ENCODE data around the gene TMEM203. TPM values are rescaled to one million over a fixed set of nuclear protein-coding genes. Genes with fewer than 3 reads are reported as not detected.

The TMEM203 gene
- 10 to 100 TPM; 33.0 to 38.2 (median 35.0) TPM for polyA plus RNA-seq
- long read RNA-seq, donor 1, transcript TMEM203-201 (1 exons, 1,557 nt), result major isoform, 51 of 51 reads
- long read RNA-seq, donor 1, partial matches to known transcripts, result 0 of 51 reads
- long read RNA-seq, donor 1, other reads (novel, unspliced or antisense), result 0 of 51 reads
- long read RNA-seq, donor 2, transcript TMEM203-201 (1 exons, 1,557 nt), result major isoform, 18 of 18 reads
- long read RNA-seq, donor 2, partial matches to known transcripts, result 0 of 18 reads
- long read RNA-seq, donor 2, other reads (novel, unspliced or antisense), result 0 of 18 reads
- long read RNA-seq, donor 3, transcript TMEM203-201 (1 exons, 1,557 nt), result major isoform, 25 of 25 reads
- long read RNA-seq, donor 3, partial matches to known transcripts, result 0 of 25 reads
- long read RNA-seq, donor 3, other reads (novel, unspliced or antisense), result 0 of 25 reads
- long read RNA-seq, donor 4, partial matches to known transcripts, result 0 of 1 reads
- long read RNA-seq, donor 4, other reads (novel, unspliced or antisense), result 0 of 1 reads
- long read RNA-seq, donor 5, transcript TMEM203-201 (1 exons, 1,557 nt), result major isoform, 13 of 13 reads
- long read RNA-seq, donor 5, partial matches to known transcripts, result 0 of 13 reads
- long read RNA-seq, donor 5, other reads (novel, unspliced or antisense), result 0 of 13 reads
- long read RNA-seq, donor 6, transcript TMEM203-201 (1 exons, 1,557 nt), result major isoform, 25 of 25 reads
- long read RNA-seq, donor 6, partial matches to known transcripts, result 0 of 25 reads
- long read RNA-seq, donor 6, other reads (novel, unspliced or antisense), result 0 of 25 reads
- long read RNA-seq, donor 7, result 0 reads
- long read RNA-seq, donor 8, partial matches to known transcripts, result 0 of 2 reads
- long read RNA-seq, donor 8, other reads (novel, unspliced or antisense), result 0 of 2 reads
- long read RNA-seq, donor 9, partial matches to known transcripts, result 0 of 4 reads
- long read RNA-seq, donor 9, other reads (novel, unspliced or antisense), result 0 of 4 reads
- long read RNA-seq, donor 10, transcript TMEM203-201 (1 exons, 1,557 nt), result major isoform, 36 of 36 reads
- long read RNA-seq, donor 10, partial matches to known transcripts, result 0 of 36 reads
- long read RNA-seq, donor 10, other reads (novel, unspliced or antisense), result 0 of 36 reads

GRCh38 chr9:137205126-137206069 lies at the start of gene TMEM203, which contains the start of gene NDOR1:
TSS of gene TMEM203 (minus strand) at chr9:137205648. CDS start at chr9:137205414, 234 bp downstream.
TSS of gene NDOR1 (plus strand) at chr9:137205700. CDS start at chr9:137205778, 78 bp downstream.
- WGBS, 3 donors, result 0 to 1% (median 1%) methylated on average over 77 to 98 of the region's 98 CpGs

GRCh38 chr9:137254624-137255447 lies 49.4 kb upstream of the TMEM203 start, which contains the start of gene NELFB:
TSS of gene NELFB (plus strand) at chr9:137255327.
- DNase-seq, result peak; percentile 92 to 96
- Histone ChIP-seq H3K27ac (ENCODE audit: low read depth in 1 of 3, low read length in 2 of 3) (peak within 1 kb of the TSS; percentile 79 to 92 (median 89)), H3K27me3 (ENCODE audit: control insufficient read depth in 3 of 3, insufficient read depth in 3 of 3, low read length in 3 of 3) (no peaks in the 10 kb centered on the region), H3K4me3 (ENCODE audit: low read depth in 1 of 3, low read length in 3 of 3) (peak within 1 kb of the TSS; percentile 66 to 92 (median 92)), H3K4me1 (ENCODE audit: control insufficient read depth in 3 of 3, insufficient read depth in 2 of 3, low read depth in 1 of 3, low read length in 2 of 3) (peaks cover 8 to 32% (median 8%) of the 10 kb centered on the region in 3 donors), H3K9me3 (ENCODE audit: control insufficient read depth in 2 of 2, insufficient read depth in 1 of 2, low read depth in 1 of 2, low read length in 1 of 2) (no peaks in the 10 kb centered on the region), H3K36me3 (ENCODE audit: control insufficient read depth in 3 of 3, insufficient read depth in 2 of 3, low read depth in 1 of 3, low read length in 3 of 3) (peaks cover 0 to 31% (median 6%) of the 10 kb centered on the region in 3 donors)
- WGBS, 3 donors, result 1 to 3% (median 1%) methylated on average over 47 to 105 of the region's 105 CpGs
- FAIRE-seq, result no peak

More at GRCh38 chr9:137205126-137206069, at the start of gene TMEM203, which contains the start of gene NDOR1:
- peaks cover 5 to 31% (median 13%) of the 10 kb centered on the region in 3 donors for H3K4me1 ChIP-seq (ENCODE audit: control insufficient read depth in 3 of 3, insufficient read depth in 2 of 3, low read depth in 1 of 3, low read length in 2 of 3)
- peaks cover 0 to 19% (median 0%) of the 10 kb centered on the region in 3 donors for H3K36me3 ChIP-seq (ENCODE audit: control insufficient read depth in 3 of 3, insufficient read depth in 2 of 3, low read depth in 1 of 3, low read length in 3 of 3)
- DNase-seq (peak; percentile 86 to 97), FAIRE-seq (no peak)
- peak within 1 kb of the TSS; percentile 87 to 95 (median 91) for H3K4me3 ChIP-seq (ENCODE audit: low read depth in 1 of 3, low read length in 3 of 3)
- no peaks in the 10 kb centered on the region for H3K27me3 ChIP-seq (ENCODE audit: control insufficient read depth in 3 of 3, insufficient read depth in 3 of 3, low read length in 3 of 3)
- peak within 1 kb of the TSS; percentile 67 to 92 (median 92) for H3K27ac ChIP-seq (ENCODE audit: low read depth in 1 of 3, low read length in 2 of 3)
- H3K9me3 ChIP-seq (ENCODE audit: control insufficient read depth in 2 of 2, insufficient read depth in 1 of 2, low read depth in 1 of 2, low read length in 1 of 2), result no peaks in the 10 kb centered on the region

- Histone ChIP-seq H3K36me3 (ENCODE audit: control insufficient read depth in 3 of 3, insufficient read depth in 2 of 3, low read depth in 1 of 3, low read length in 3 of 3) (peaks cover 0 to 27% (median 3%) of the 10 kb centered on the region in 3 donors), H3K27me3 (ENCODE audit: control insufficient read depth in 3 of 3, insufficient read depth in 3 of 3, low read length in 3 of 3) (no peaks in the 10 kb centered on the region), H3K4me3 (ENCODE audit: low read depth in 1 of 3, low read length in 3 of 3) (peak overlapping the region; percentile 66 to 92 (median 92)), H3K27ac (ENCODE audit: low read depth in 1 of 3, low read length in 2 of 3) (peak overlapping the region; percentile 79 to 92 (median 89)), H3K9me3 (ENCODE audit: control insufficient read depth in 2 of 2, insufficient read depth in 1 of 2, low read depth in 1 of 2, low read length in 1 of 2) (no peaks in the 10 kb centered on the region), H3K4me1 (ENCODE audit: control insufficient read depth in 3 of 3, insufficient read depth in 2 of 3, low read depth in 1 of 3, low read length in 2 of 3) (peaks cover 8 to 32% (median 8%) of the 10 kb centered on the region in 3 donors)
- 20 to 55% (median 45%) methylated on average over 20 to 21 of the region's 21 CpGs for WGBS, 3 donors
- DNase-seq (peak; percentile 69 to 79), FAIRE-seq (no peak)
Observed at GRCh38 chr9:137253717-137254623, 48.5 kb upstream of the TMEM203 start.

GRCh38 chr9:137252555-137253506 lies 47.4 kb upstream of the TMEM203 start:
- Histone ChIP-seq H3K4me1 (ENCODE audit: control insufficient read depth in 3 of 3, insufficient read depth in 2 of 3, low read depth in 1 of 3, low read length in 2 of 3) (peaks cover 8 to 32% (median 8%) of the 10 kb centered on the region in 3 donors), H3K27me3 (ENCODE audit: control insufficient read depth in 3 of 3, insufficient read depth in 3 of 3, low read length in 3 of 3) (no peaks in the 10 kb centered on the region), H3K36me3 (ENCODE audit: control insufficient read depth in 3 of 3, insufficient read depth in 2 of 3, low read depth in 1 of 3, low read length in 3 of 3) (peaks cover 0 to 15% (median 0%) of the 10 kb centered on the region in 3 donors), H3K9me3 (ENCODE audit: control insufficient read depth in 2 of 2, insufficient read depth in 1 of 2, low read depth in 1 of 2, low read length in 1 of 2) (no peaks in the 10 kb centered on the region), H3K4me3 (ENCODE audit: low read depth in 1 of 3, low read length in 3 of 3) (no peak overlapping the region), H3K27ac (ENCODE audit: low read depth in 1 of 3, low read length in 2 of 3) (no peak overlapping the region)
- DNase-seq (peak; percentile 60 to 83), FAIRE-seq (no peak)
- 44 to 70% (median 62%) methylated on average over 28 to 35 of the region's 35 CpGs for WGBS, 3 donors

GRCh38 chr9:137251490-137252268 lies 46.2 kb upstream of the TMEM203 start:
- Histone ChIP-seq H3K4me1 (ENCODE audit: control insufficient read depth in 3 of 3, insufficient read depth in 2 of 3, low read depth in 1 of 3, low read length in 2 of 3) (peaks cover 7 to 31% (median 8%) of the 10 kb centered on the region in 3 donors), H3K9me3 (ENCODE audit: control insufficient read depth in 2 of 2, insufficient read depth in 1 of 2, low read depth in 1 of 2, low read length in 1 of 2) (no peaks in the 10 kb centered on the region), H3K4me3 (ENCODE audit: low read depth in 1 of 3, low read length in 3 of 3) (no peak overlapping the region), H3K27me3 (ENCODE audit: control insufficient read depth in 3 of 3, insufficient read depth in 3 of 3, low read length in 3 of 3) (no peaks in the 10 kb centered on the region), H3K36me3 (ENCODE audit: control insufficient read depth in 3 of 3, insufficient read depth in 2 of 3, low read depth in 1 of 3, low read length in 3 of 3) (peaks cover 0 to 7% (median 0%) of the 10 kb centered on the region in 3 donors), H3K27ac (ENCODE audit: low read depth in 1 of 3, low read length in 2 of 3) (no peak overlapping the region)
- FAIRE-seq (no peak), DNase-seq (no peak)
- WGBS, 3 donors, result 76 to 85% (median 84%) methylated on average over 16 to 22 of the region's 22 CpGs
